Mononuclear cell (primary cell): Measurements from ENCODE around the gene ERC2. TPM values are rescaled to one million over a fixed set of nuclear protein-coding genes. Genes with fewer than 3 reads are reported as not detected.

Experiments
- H3K27me3 ChIP-seq: 2 replicates; pipeline ENCODE4 v1.6.0; 2011; ENCODE audit warnings: low read length, control low read depth; ENCODE audit not compliant: insufficient read depth
- H3K4me1 ChIP-seq: 2 replicates; pipeline ENCODE4 v1.5.1; 2011; ENCODE audit warnings: mild to moderate bottlenecking, low read length, control low read depth; ENCODE audit not compliant: insufficient read depth
- H3K4me3 ChIP-seq: 2 replicates; pipeline ENCODE4 v1.5.1; 2011; ENCODE audit warnings: mild to moderate bottlenecking, low read length, moderate library complexity
- H3K9me3 ChIP-seq: 2 replicates; pipeline ENCODE4 v1.5.1; 2011; ENCODE audit warnings: low read depth, mild to moderate bottlenecking, control low read depth, low read length
- total RNA-seq: library from RNA; depleted of rRNA; stranded (reverse); fragments of >200 nt; gene quantifications from one replicate; pipeline ENCODE4 v1.2.3, GENCODE V29; 2012

Gene ERC2
- total RNA-seq, 1 donor = 0.10 TPM

GRCh38 chr3:55567121-55567520 is 901.1 kb downstream of the ERC2 start:
- Histone ChIP-seq H3K4me1 (no peaks in the 10 kb centered on the region), H3K9me3 (no peaks in the 10 kb centered on the region), H3K27me3 (no peaks in the 10 kb centered on the region), H3K4me3 (no peak overlapping the region)

GRCh38 chr3:55565521-55565920 is 902.7 kb downstream of the ERC2 start:
- Histone ChIP-seq H3K4me3 (no peak overlapping the region), H3K9me3 (no peaks in the 10 kb centered on the region), H3K27me3 (no peaks in the 10 kb centered on the region), H3K4me1 (no peaks in the 10 kb centered on the region)

GRCh38 chr3:55564726-55565125 is 903.5 kb downstream of the ERC2 start:
- H3K4me3 ChIP-seq = no peak overlapping the region
- H3K9me3 ChIP-seq = no peaks in the 10 kb centered on the region
- H3K4me1 ChIP-seq = no peaks in the 10 kb centered on the region
- H3K27me3 ChIP-seq = no peaks in the 10 kb centered on the region

- Histone ChIP-seq H3K9me3 (no peaks in the 10 kb centered on the region), H3K4me1 (no peaks in the 10 kb centered on the region)
Measured at GRCh38 chr3:55562700-55563099, 905.6 kb downstream of the ERC2 start.

GRCh38 chr3:55559500-55560423 is 908.5 kb downstream of the ERC2 start:
- no peak overlapping the region for H3K4me3 ChIP-seq
- no peaks in the 10 kb centered on the region for H3K27me3 ChIP-seq
- no peaks in the 10 kb centered on the region for H3K9me3 ChIP-seq
- H3K4me1 ChIP-seq = no peaks in the 10 kb centered on the region

More at GRCh38 chr3:55562700-55563099, 905.6 kb downstream of the ERC2 start:
- no peak overlapping the region for H3K4me3 ChIP-seq
- H3K27me3 ChIP-seq = no peaks in the 10 kb centered on the region

- Histone ChIP-seq H3K4me3 (no peak overlapping the region), H3K9me3 (no peaks in the 10 kb centered on the region), H3K27me3 (no peaks in the 10 kb centered on the region), H3K4me1 (no peaks in the 10 kb centered on the region)
Measured at GRCh38 chr3:55558316-55558715, 910.0 kb downstream of the ERC2 start.

GRCh38 chr3:55557549-55557948 is 910.7 kb downstream of the ERC2 start:
- no peaks in the 10 kb centered on the region for H3K9me3 ChIP-seq
- no peak overlapping the region for H3K4me3 ChIP-seq
- H3K4me1 ChIP-seq = no peaks in the 10 kb centered on the region
- no peaks in the 10 kb centered on the region for H3K27me3 ChIP-seq

- Histone ChIP-seq H3K4me3 (no peak overlapping the region), H3K27me3 (no peaks in the 10 kb centered on the region), H3K9me3 (no peaks in the 10 kb centered on the region), H3K4me1 (no peaks in the 10 kb centered on the region)
Measured at GRCh38 chr3:55556619-55557537, 911.4 kb downstream of the ERC2 start.

GRCh38 chr3:55555873-55556618 is 912.2 kb downstream of the ERC2 start:
- H3K9me3 ChIP-seq = no peaks in the 10 kb centered on the region
- no peaks in the 10 kb centered on the region for H3K27me3 ChIP-seq
- no peaks in the 10 kb centered on the region for H3K4me1 ChIP-seq
- no peak overlapping the region for H3K4me3 ChIP-seq

GRCh38 chr3:55554634-55555425 is 913.4 kb downstream of the ERC2 start:
- H3K27me3 ChIP-seq = no peaks in the 10 kb centered on the region
- H3K9me3 ChIP-seq = no peaks in the 10 kb centered on the region
- no peak overlapping the region for H3K4me3 ChIP-seq
- H3K4me1 ChIP-seq = no peaks in the 10 kb centered on the region

GRCh38 chr3:55551644-55552043 is 916.6 kb downstream of the ERC2 start:
- Histone ChIP-seq H3K9me3 (no peaks in the 10 kb centered on the region), H3K4me1 (no peaks in the 10 kb centered on the region), H3K27me3 (no peaks in the 10 kb centered on the region), H3K4me3 (no peak overlapping the region)

GRCh38 chr3:55549177-55549576 is 919.1 kb downstream of the ERC2 start:
- H3K9me3 ChIP-seq = no peaks in the 10 kb centered on the region
- H3K4me3 ChIP-seq = no peak overlapping the region
- H3K4me1 ChIP-seq = no peaks in the 10 kb centered on the region
- H3K27me3 ChIP-seq = no peaks in the 10 kb centered on the region

GRCh38 chr3:55546866-55547669 is 921.2 kb downstream of the ERC2 start:
- H3K9me3 ChIP-seq = no peaks in the 10 kb centered on the region
- no peaks in the 10 kb centered on the region for H3K27me3 ChIP-seq

More at GRCh38 chr3:55546866-55547669, 921.2 kb downstream of the ERC2 start:
- H3K4me1 ChIP-seq = no peaks in the 10 kb centered on the region
- H3K4me3 ChIP-seq = no peak overlapping the region
